HEK293 (cell line): Measurements from ENCODE around the gene KCTD2.
A peak's percentile ranks its signal among the peaks of the same experiment; 100 is the strongest.

ENCODE experiments used
- CTCF ChIA-PET: fragments of 350-600 bp; formaldehyde crosslinking; extraction: SDS; loops from one replicate; lab custom pipeline; 2021; ENCODE audit warnings: antibody characterized with exemption; lab: Yijun Ruan, JAX
- POLR2A ChIA-PET: fragments of 300-600 bp; formaldehyde crosslinking; extraction: SDS; loops from one replicate; lab custom pipeline; 2020; ENCODE audit warnings: antibody characterized with exemption, inconsistent platforms; lab: Yijun Ruan, JAX
- H3K27ac ChIP-seq: fragments of 200-500 bp; sonication (Bioruptor generic); 2 replicates; pipeline ENCODE4 v1.5.1; 2014; ENCODE audit warnings: low read depth, low read length, control low read depth, inconsistent platforms; ENCODE audit errors: extremely low read depth
- H3K36me3 ChIP-seq, 2 experiments: fragments of 200-500 bp in 1 of 2; sonication (Bioruptor generic) in 1 of 2; 1 replicate in 1 of 2; 2 replicates in 1 of 2; pipeline ENCODE4 v1.5.1; 2014 to 2017; ENCODE audit warnings: inconsistent platforms in 2 of 2, low read length in 2 of 2; ENCODE audit not compliant: control insufficient read depth in 2 of 2, insufficient read depth in 1 of 2
- H3K4me1 ChIP-seq: fragments of 200-500 bp; sonication (Bioruptor generic); 2 replicates; pipeline ENCODE4 v1.5.1; 2014; ENCODE audit warnings: mild to moderate bottlenecking, low read length, inconsistent platforms; ENCODE audit not compliant: control insufficient read depth, insufficient read depth
- H3K4me3 ChIP-seq: 2 replicates; pipeline ENCODE4 v1.5.1; 2011; ENCODE audit warnings: low read depth, mild to moderate bottlenecking, control low read depth, low read length, moderate library complexity
- H3K9me3 ChIP-seq: fragments of 200-500 bp; sonication (Bioruptor generic); 2 replicates; pipeline ENCODE4 v1.5.1; 2014; ENCODE audit warnings: low read depth, low read length, inconsistent platforms; ENCODE audit not compliant: control insufficient read depth, insufficient read depth
- AEBP2 ChIP-seq: fragments of 450-650 bp; formaldehyde crosslinking; IDR thresholded peaks from 2 replicates; pipeline ENCODE4 v1.5.1; 2016; ENCODE audit warnings: missing biosample characterization, missing genetic modification characterization, borderline replicate concordance
- FEZF1 ChIP-seq: fragments of 450-650 bp; formaldehyde crosslinking; IDR thresholded peaks from 2 replicates; pipeline ENCODE4 v1.5.1; 2016; ENCODE audit warnings: missing biosample characterization, missing genetic modification characterization
- PRDM1 ChIP-seq: fragments of 450-650 bp; formaldehyde crosslinking; IDR thresholded peaks from 2 replicates; pipeline ENCODE4; 2016; ENCODE audit warnings: missing biosample characterization, missing genetic modification characterization
- PRDM2 ChIP-seq: fragments of 450-650 bp; formaldehyde crosslinking; IDR thresholded peaks from 2 replicates; pipeline ENCODE4 v1.5.1; 2016; ENCODE audit warnings: missing biosample characterization, missing genetic modification characterization, borderline replicate concordance
- ZBTB11 ChIP-seq: fragments of 450-650 bp; formaldehyde crosslinking; conservative IDR thresholded peaks from 2 replicates; pipeline ENCODE4 v1.5.1; 2016; ENCODE audit warnings: low read depth, missing biosample characterization, missing genetic modification characterization
- ZBTB17 ChIP-seq: fragments of 450-650 bp; formaldehyde crosslinking; IDR thresholded peaks from 2 replicates; pipeline ENCODE4 v1.5.1; 2016; ENCODE audit warnings: missing biosample characterization, missing genetic modification characterization
- ZBTB7A ChIP-seq: fragments of 450-650 bp; formaldehyde crosslinking; IDR thresholded peaks from 2 replicates; pipeline ENCODE4 v1.5.1; 2016; ENCODE audit warnings: low read depth, missing biosample characterization, missing genetic modification characterization
- ZNF202 ChIP-seq: fragments of 450-650 bp; formaldehyde crosslinking; IDR thresholded peaks from 2 replicates; pipeline ENCODE4 v1.5.1; 2016; ENCODE audit warnings: missing biosample characterization, missing genetic modification characterization, borderline replicate concordance
- ZNF24 ChIP-seq: fragments of 450-650 bp; formaldehyde crosslinking; IDR thresholded peaks from 2 replicates; pipeline ENCODE4 v1.5.1; 2016; ENCODE audit warnings: missing biosample characterization, missing genetic modification characterization
- ZNF544 ChIP-seq: fragments of 450-650 bp; formaldehyde crosslinking; IDR thresholded peaks from 2 replicates; pipeline ENCODE4 v1.5.0; 2017; ENCODE audit warnings: missing biosample characterization, missing genetic modification characterization
- ZNF560 ChIP-seq: fragments of 450-650 bp; formaldehyde crosslinking; IDR thresholded peaks from 2 replicates; pipeline ENCODE4 v1.5.1; 2017; ENCODE audit warnings: missing biosample characterization, missing genetic modification characterization, borderline replicate concordance
- ZNF585B ChIP-seq: fragments of 450-650 bp; formaldehyde crosslinking; IDR thresholded peaks from 2 replicates; pipeline ENCODE4 v1.5.1; 2016; ENCODE audit warnings: missing biosample characterization, missing genetic modification characterization
- ZNF664 ChIP-seq: fragments of 450-650 bp; formaldehyde crosslinking; IDR thresholded peaks from 2 replicates; pipeline ENCODE4 v1.5.1; 2016; ENCODE audit warnings: missing biosample characterization, missing genetic modification characterization
- ZNF792 ChIP-seq: fragments of 450-650 bp; formaldehyde crosslinking; IDR thresholded peaks from 2 replicates; pipeline ENCODE4 v1.5.1; 2016; ENCODE audit warnings: missing biosample characterization, missing genetic modification characterization
- ZNF843 ChIP-seq: fragments of 450-650 bp; formaldehyde crosslinking; IDR thresholded peaks from 2 replicates; pipeline ENCODE4 v1.5.1; 2016; ENCODE audit warnings: missing biosample characterization, missing genetic modification characterization
- ZSCAN18 ChIP-seq: fragments of 450-650 bp; formaldehyde crosslinking; IDR thresholded peaks from 2 replicates; pipeline ENCODE4 v1.5.1; 2016; ENCODE audit warnings: missing biosample characterization, missing genetic modification characterization

KCTD2 gene

GRCh38 chr17:75075597-75076336 lies 28.7 kb downstream of the KCTD2 start:
- Histone ChIP-seq H3K9me3 (no peaks in the 10 kb centered on the region), H3K36me3 (no peaks in the 10 kb centered on the region), H3K27ac (no peak overlapping the region), H3K4me3 (no peak overlapping the region), H3K4me1 (peaks cover 2% of the 10 kb centered on the region; the same call in 1 of the 2 replicates)
- POLR2A ChIA-PET: interaction anchor here (0.6 to 1.4 kb wide), 7 partner anchors 12 to 76 kb away, joined by 3 to 5 read pairs (median 3); partner anchors contain the start of gene SLC16A5
- CTCF ChIA-PET: interaction anchor here (0.6 to 1.0 kb wide), 4 partner anchors 20 to 38 kb away, joined by 3 to 6 read pairs (median 4); no protein-coding TSS in a partner anchor
- TF ChIP-seq ZNF792 (no peak), ZBTB11 (tag by site-specific recombination) (no peak), PRDM2 (tag by site-specific recombination) (no peak), ZNF24 (tag by site-specific recombination) (no peak), ZNF843 (tag by site-specific recombination) (no peak), PRDM1 (tag by site-specific recombination) (peak; percentile 29; the same call in 1 of the 2 replicates), ZNF585B (tag by site-specific recombination) (no peak), FEZF1 (0 out of 2 replicates have a peak, but pooled peaks have one; percentile 17), ZBTB17 (peak; percentile 39; the same call in 1 of the 2 replicates), ZNF544 (tag by site-specific recombination) (no peak), ZBTB7A (tag by site-specific recombination) (no peak), ZNF202 (tag by site-specific recombination) (no peak), ZNF664 (tag by site-specific recombination) (no peak), ZNF560 (tag by site-specific recombination) (no peak), ZSCAN18 (tag by site-specific recombination) (no peak), AEBP2 (tag by site-specific recombination) (no peak)
